A673 (cell line): ENCODE results near the gene PTGDS. TPM values are rescaled to one million over a fixed set of nuclear protein-coding genes. Genes with fewer than 3 reads are reported as not detected.

Source experiments
- BruUV-seq: library from RNA; stranded (reverse); fragments of 400-500 nt; replicated peaks from 2 replicates; lab custom pipeline; 2021; lab: Mats Ljungman, UMichigan
- CTCF ChIA-PET: fragments of 300-600 bp; sonication (Branson Sonifier 250); formaldehyde crosslinking; loops from one replicate; lab custom pipeline; 2022; ENCODE audit warnings: antibody characterized with exemption; lab: Charles Lee
- POLR2A ChIA-PET: fragments of 300-600 bp; sonication (Branson Sonifier 250); formaldehyde crosslinking; loops from one replicate; lab custom pipeline; 2022; ENCODE audit warnings: antibody characterized with exemption; ENCODE audit not compliant: low non-redundant PET; lab: Charles Lee
- DNase-seq: peaks from one replicate; pipeline ENCODE4 v3.0.0-alpha.2; 2015; ENCODE audit warnings: low spot score
- H3K27ac ChIP-seq: fragments of 200-600 bp; sonication (generic); 2 replicates; pipeline ENCODE4 v1.5.1; 2016; ENCODE audit warnings: mixed run types, low read depth, mild to moderate bottlenecking, mixed read lengths, antibody characterized with exemption, low read length; ENCODE audit not compliant: poor library complexity, severe bottlenecking
- H3K27me3 ChIP-seq: fragments of 200-600 bp; sonication (generic); replicated peaks from 2 replicates; pipeline ENCODE4 v1.6.1; 2017; ENCODE audit warnings: mixed run types, low read depth, mild to moderate bottlenecking, mixed read lengths, antibody characterized with exemption, low read length; ENCODE audit not compliant: insufficient read depth, poor library complexity
- H3K36me3 ChIP-seq: fragments of 200-600 bp; sonication (generic); 2 replicates; pipeline ENCODE4 v1.6.1; 2016; ENCODE audit warnings: mixed run types, mild to moderate bottlenecking, mixed read lengths, antibody characterized with exemption, low read length; ENCODE audit not compliant: insufficient read depth, poor library complexity, severe bottlenecking
- H3K4me1 ChIP-seq: fragments of 200-600 bp; sonication (generic); 2 replicates; pipeline ENCODE4 v1.6.1; 2017; ENCODE audit warnings: mixed run types, mild to moderate bottlenecking, mixed read lengths, antibody characterized with exemption, low read length; ENCODE audit not compliant: insufficient read depth, poor library complexity, severe bottlenecking
- H3K4me3 ChIP-seq: fragments of 200-600 bp; sonication (generic); 2 replicates; pipeline ENCODE4 v1.5.1; 2016; ENCODE audit warnings: low read depth, mixed run types, mild to moderate bottlenecking, mixed read lengths, low read length; ENCODE audit not compliant: poor library complexity, severe bottlenecking
- H3K9me3 ChIP-seq: fragments of 200-600 bp; sonication (generic); 2 replicates; pipeline ENCODE4 v1.6.1; 2016; ENCODE audit warnings: mixed run types, low read depth, mild to moderate bottlenecking, mixed read lengths, antibody characterized with exemption, low read length; ENCODE audit not compliant: poor library complexity, severe bottlenecking
- EZH2 ChIP-seq: fragments of 200-600 bp; sonication (generic); IDR thresholded peaks from 2 replicates; pipeline ENCODE4 v1.6.1; 2017; ENCODE audit warnings: borderline replicate concordance, low read depth, mild to moderate bottlenecking, mixed read lengths, antibody characterized with exemption, low read length; ENCODE audit not compliant: poor library complexity, severe bottlenecking
- intact Hi-C: fragments of 100-400 bp; cut with micrococcal nuclease; formaldehyde crosslinking; loops from one replicate; pipeline ENCODE4 v1.10.0; 2022; ENCODE audit not compliant: unreplicated experiment
- total RNA-seq: library from RNA; stranded (reverse); gene quantifications from 2 replicates; pipeline ENCODE4 v1.2.3, GENCODE V29; 2021
- TF ChIP-seq, protein P1 (sequence below): fragments of 300-800, 200-600 bp; sonication (generic); conservative IDR thresholded peaks from 2 replicates; pipeline ENCODE4 v1.5.1; 2017; ENCODE audit warnings: low read depth, mild to moderate bottlenecking, antibody characterized with exemption, low read length, moderate library complexity, mixed read lengths

Gene PTGDS
- total RNA-seq, 1 experiment from 2014 or later: not detected

DNA sequence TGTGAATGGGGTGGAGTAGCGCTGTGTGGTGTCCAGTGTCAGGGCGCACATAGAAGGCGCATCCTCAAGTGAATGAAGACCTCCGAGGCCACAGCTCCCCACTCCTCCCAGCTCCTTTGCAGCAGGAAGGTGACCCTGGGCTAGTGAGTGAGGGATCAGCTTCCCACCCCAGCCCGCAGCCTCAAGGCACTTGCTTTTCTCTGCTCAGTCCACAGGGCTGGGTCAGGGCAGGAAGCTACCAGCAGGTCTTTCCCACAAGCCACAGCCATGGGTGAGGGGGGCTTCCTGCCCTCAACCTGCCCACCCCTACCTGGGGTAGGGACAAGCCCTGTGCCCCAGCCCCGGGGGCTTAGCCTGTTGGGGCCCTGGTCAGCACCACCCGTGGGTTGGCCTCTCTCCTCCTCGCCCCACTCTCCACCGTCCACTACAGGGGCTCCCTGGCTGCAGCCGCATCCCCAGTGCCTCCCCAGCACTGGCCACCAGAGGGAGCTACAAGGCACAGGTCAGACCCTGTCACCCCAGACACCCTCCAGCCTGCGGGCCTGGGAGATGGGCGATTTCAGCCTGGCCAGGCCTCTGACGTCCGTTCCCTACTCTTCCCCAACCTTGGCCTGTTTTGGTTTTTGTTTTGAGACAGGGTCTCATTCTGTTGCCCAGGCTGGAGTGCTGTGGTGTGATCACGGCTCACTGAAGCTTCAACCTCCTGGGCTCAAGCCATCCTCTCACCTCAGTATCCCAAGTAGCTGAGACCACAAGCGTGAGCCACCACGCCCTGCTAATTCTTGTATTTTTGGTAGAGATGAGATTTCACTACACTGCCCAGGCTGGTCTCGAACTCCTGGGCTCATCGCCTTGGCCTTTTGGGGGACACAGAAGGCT, 52.0 kb downstream of the PTGDS start:
- Histone ChIP-seq H3K27ac (no peak overlapping the region), H3K4me3 (peak overlapping the region; percentile 61), H3K4me1 (peaks cover 10% of the 10 kb centered on the region), H3K27me3 (no peaks in the 10 kb centered on the region), H3K9me3 (no peaks in the 10 kb centered on the region), H3K36me3 (no peaks in the 10 kb centered on the region)
- no peak for TF ChIP-seq EZH2
- TF ChIP-seq, protein P1, sequence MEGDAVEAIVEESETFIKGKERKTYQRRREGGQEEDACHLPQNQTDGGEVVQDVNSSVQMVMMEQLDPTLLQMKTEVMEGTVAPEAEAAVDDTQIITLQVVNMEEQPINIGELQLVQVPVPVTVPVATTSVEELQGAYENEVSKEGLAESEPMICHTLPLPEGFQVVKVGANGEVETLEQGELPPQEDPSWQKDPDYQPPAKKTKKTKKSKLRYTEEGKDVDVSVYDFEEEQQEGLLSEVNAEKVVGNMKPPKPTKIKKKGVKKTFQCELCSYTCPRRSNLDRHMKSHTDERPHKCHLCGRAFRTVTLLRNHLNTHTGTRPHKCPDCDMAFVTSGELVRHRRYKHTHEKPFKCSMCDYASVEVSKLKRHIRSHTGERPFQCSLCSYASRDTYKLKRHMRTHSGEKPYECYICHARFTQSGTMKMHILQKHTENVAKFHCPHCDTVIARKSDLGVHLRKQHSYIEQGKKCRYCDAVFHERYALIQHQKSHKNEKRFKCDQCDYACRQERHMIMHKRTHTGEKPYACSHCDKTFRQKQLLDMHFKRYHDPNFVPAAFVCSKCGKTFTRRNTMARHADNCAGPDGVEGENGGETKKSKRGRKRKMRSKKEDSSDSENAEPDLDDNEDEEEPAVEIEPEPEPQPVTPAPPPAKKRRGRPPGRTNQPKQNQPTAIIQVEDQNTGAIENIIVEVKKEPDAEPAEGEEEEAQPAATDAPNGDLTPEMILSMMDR: peak; percentile 95
- BruUV-seq: no TSS peak
- peak; percentile 56 for DNase-seq
- ChIA-PET POLR2A (interaction anchor here (0.5 kb wide), 1 partner anchor 207 kb away, joined by 3 read pairs; no protein-coding TSS in a partner anchor), CTCF (interaction anchor here (0.5 to 1.6 kb wide), 15 partner anchors 18 to 251 kb away, joined by 3 to 9 read pairs (median 4); partner anchors contain the start of genes PAXX, SAPCD2, TMEM141 and TRAF2)
- intact Hi-C loops: no loop called here

DNA sequence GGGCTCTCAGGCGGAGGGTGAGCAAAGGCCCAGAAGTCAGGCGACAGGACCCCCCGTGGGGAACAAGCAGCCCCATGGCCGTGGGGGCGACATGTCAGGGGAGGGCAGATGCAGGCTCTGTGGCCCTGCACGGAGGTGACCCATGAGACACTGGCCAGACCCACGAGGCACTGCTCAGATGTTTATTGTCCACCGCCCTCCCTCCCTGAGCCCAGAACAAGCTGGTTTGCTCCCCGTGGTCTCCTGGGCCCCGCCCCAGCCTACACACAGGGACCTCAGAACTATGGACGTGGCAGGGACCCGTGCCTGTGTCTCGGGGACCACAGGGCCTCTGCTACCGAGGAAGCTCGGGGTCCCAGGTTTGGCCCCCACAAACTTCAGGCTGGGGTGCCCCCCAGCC, 52.7 kb downstream of the PTGDS start:
- H3K4me3 ChIP-seq: no peak overlapping the region
- no peaks in the 10 kb centered on the region for H3K9me3 ChIP-seq
- no peak for DNase-seq
- H3K27ac ChIP-seq: no peak overlapping the region
- BruUV-seq: no TSS peak
- no peaks in the 10 kb centered on the region for H3K27me3 ChIP-seq
- TF ChIP-seq, protein P1: no peak
- TF ChIP-seq EZH2: no peak
- intact Hi-C loops: no loop called here
- CTCF ChIA-PET: interaction anchor here (0.5 to 1.6 kb wide), 10 partner anchors 19 to 239 kb away, joined by 3 to 9 read pairs (median 4); partner anchors contain the start of genes PAXX, SAPCD2, TMEM141 and TRAF2
- H3K36me3 ChIP-seq: no peaks in the 10 kb centered on the region
- POLR2A ChIA-PET: interaction anchor here (0.5 kb wide), 1 partner anchor 207 kb away, joined by 3 read pairs; no protein-coding TSS in a partner anchor
- H3K4me1 ChIP-seq: peaks cover 17% of the 10 kb centered on the region

DNA sequence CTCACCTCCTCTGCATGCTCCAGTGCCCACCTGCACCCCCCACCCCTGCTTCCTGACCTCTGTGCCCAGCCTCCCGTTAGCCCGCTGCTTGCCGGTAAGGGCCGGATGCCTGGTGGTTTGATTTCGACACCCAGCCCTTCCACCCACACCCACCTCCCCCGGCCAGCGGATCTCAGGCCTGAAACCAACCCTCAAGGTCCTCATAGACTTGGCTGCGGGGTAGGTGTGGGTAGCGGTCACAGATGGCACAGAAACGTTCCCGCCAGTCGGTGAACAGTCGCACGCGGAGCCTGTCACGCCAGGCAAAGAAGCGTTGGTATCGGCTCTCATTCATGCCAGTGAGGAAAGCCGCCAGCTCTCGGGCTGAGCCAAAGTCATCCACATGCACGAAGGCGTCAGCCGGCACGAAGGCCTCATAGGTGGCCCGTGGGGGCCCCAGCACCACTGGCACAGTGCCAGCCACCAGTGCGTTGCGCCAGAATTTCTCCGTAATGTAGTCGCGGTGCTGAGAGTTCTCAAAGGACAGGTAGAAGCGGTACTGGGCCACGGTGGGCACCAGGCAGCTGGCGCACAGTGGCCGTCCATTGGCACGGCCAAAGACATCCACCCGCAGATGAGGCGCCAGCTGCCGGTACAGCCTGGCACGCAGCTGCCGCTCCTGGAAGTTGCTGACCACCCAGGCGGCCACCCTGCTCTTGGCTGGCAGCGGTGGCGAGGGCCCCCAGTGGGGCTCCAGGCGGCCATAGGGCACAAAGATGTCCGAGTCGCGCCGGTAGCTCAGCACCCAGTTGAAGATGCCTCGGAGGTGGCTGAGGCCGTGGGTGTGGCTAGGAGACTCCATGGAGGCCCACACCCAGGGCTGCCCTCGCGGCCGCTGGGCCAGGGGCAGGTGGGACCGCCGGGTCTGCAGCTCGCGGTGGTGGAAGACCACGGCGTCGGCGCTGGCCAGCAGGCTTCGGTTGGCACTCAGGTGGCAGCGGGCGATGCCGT, 53.5 kb downstream of the PTGDS start:
- intact Hi-C loops: no loop called here
- Histone ChIP-seq H3K4me1 (peaks cover 19% of the 10 kb centered on the region), H3K27ac (no peak overlapping the region), H3K27me3 (no peaks in the 10 kb centered on the region), H3K36me3 (no peaks in the 10 kb centered on the region), H3K4me3 (no peak overlapping the region), H3K9me3 (no peaks in the 10 kb centered on the region)
- no peak for TF ChIP-seq EZH2
- TF ChIP-seq, protein P1: no peak
- BruUV-seq: no TSS peak
- ChIA-PET POLR2A (no interaction called here), CTCF (interaction anchor here (1.6 kb wide), 1 partner anchor 158 kb away, joined by 3 read pairs; no protein-coding TSS in a partner anchor)
- no peak for DNase-seq
